Right lobe of liver (tissue), 4 donors: Measurements from ENCODE around the gene PHF11.

Experiments used
- POLR2A ChIP-seq: fragments of 450-650 bp; IDR thresholded peaks from one replicate; pipeline ENCODE4 v1.6.1; 2017; ENCODE audit warnings: antibody characterized with exemption, mild to moderate bottlenecking
- TF ChIP-seq, protein P1 (sequence below), 4 donors: fragments of 200-600 bp in 3 of 4; fragments of 450-650 bp in 1 of 4; IDR thresholded peaks; one replicate each; pipeline versions ENCODE4 v1.5.1 to v1.8.0; 2016 to 2022; ENCODE audit warnings: antibody characterized with exemption in 4 of 4, mild to moderate bottlenecking in 2 of 4
- donor health status: DM: no; HTN: no; CAD: no.
- donor health status: DM: no; HTN: no; CAD: no.
- donor health status: DM: no; HTN: yes; CAD: no.

DNA sequence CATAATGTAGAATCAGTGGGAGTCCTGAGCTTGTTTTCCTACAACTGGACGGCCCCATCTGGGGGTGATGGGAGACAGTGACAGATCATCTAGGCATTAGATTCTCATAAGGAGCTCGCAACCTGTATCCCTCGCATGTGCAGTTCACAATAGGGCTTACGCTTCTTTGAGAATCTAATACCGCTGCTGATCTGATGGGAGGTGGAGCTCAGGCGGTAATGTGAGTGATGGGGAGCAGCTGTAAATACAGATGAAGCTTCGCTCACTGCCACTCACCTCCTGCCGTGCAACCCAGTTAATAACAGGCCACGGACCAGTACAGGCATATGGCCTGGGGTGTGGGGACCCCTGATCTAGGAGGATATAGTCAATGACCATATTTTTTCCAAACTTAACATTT is 50.8 kb downstream of the PHF11 start:
- TF ChIP-seq, protein P1, sequence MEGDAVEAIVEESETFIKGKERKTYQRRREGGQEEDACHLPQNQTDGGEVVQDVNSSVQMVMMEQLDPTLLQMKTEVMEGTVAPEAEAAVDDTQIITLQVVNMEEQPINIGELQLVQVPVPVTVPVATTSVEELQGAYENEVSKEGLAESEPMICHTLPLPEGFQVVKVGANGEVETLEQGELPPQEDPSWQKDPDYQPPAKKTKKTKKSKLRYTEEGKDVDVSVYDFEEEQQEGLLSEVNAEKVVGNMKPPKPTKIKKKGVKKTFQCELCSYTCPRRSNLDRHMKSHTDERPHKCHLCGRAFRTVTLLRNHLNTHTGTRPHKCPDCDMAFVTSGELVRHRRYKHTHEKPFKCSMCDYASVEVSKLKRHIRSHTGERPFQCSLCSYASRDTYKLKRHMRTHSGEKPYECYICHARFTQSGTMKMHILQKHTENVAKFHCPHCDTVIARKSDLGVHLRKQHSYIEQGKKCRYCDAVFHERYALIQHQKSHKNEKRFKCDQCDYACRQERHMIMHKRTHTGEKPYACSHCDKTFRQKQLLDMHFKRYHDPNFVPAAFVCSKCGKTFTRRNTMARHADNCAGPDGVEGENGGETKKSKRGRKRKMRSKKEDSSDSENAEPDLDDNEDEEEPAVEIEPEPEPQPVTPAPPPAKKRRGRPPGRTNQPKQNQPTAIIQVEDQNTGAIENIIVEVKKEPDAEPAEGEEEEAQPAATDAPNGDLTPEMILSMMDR (IDR thresholded peaks at IDR 0.05) = no peak
- TF ChIP-seq POLR2A = no peak
